Mucosa of descending colon (tissue), 3 donors: ENCODE measurements around the gene ABCA12. TPM values are rescaled to one million over a fixed set of nuclear protein-coding genes. Genes with fewer than 3 reads are reported as not detected.

Experiments
- ATAC-seq: fragments of 200-7000 bp; cut with Tn5 transposase; one replicate; pipeline ENCODE4 v1.9.1; 2020; ENCODE audit warnings: mild to moderate bottlenecking, moderate library complexity
- DNase-seq, 3 donors: peaks; one replicate each; pipeline ENCODE4 v3.0.0-alpha.2; 2020
- H3K36me3 ChIP-seq: fragments of 200-600 bp; one replicate; pipeline ENCODE4 v1.8.0; 2021; ENCODE audit warnings: low read depth, mild to moderate bottlenecking
- H3K4me1 ChIP-seq: fragments of 200-600 bp; one replicate; pipeline ENCODE4 v1.8.0; 2021; ENCODE audit warnings: low read depth, mild to moderate bottlenecking
- H3K4me3 ChIP-seq: fragments of 200-600 bp; one replicate; pipeline ENCODE4 v1.8.0; 2021; ENCODE audit warnings: mild to moderate bottlenecking
- H3K9me3 ChIP-seq: fragments of 200-600 bp; one replicate; pipeline ENCODE4 v1.8.0; 2021; ENCODE audit warnings: mild to moderate bottlenecking
- CTCF ChIP-seq: fragments of 200-600 bp; IDR thresholded peaks from one replicate; pipeline ENCODE4 v1.8.0; 2022; ENCODE audit warnings: antibody characterized with exemption, mild to moderate bottlenecking
- intact Hi-C, 2 donors: fragments of 100-400 bp; cut with DNase I in 1 of 2; cut with micrococcal nuclease in 1 of 2; formaldehyde crosslinking; loops; one replicate each; pipeline versions ENCODE4 v1.11.0 to v1.11.1; 2022; cut with DNase I, micrococcal nuclease
- total RNA-seq, 3 donors: library from RNA; stranded (reverse); fragmentation: NEBNext Ultra II Directional in 2 of 3; extraction: Animal tissue kit (Norgen Biotek cat#: 25700) in 2 of 3; gene quantifications; one replicate each; pipeline versions ENCODE4 v1.2.1 to v1.2.4, GENCODE V29; 2021 to 2023
- donor health status: DM: no; HTN: no; CAD: no; lungs with moderate emphysema.
- donor health status: DM: no; HTN: no; CAD: no.
- donor health status: DM: no; HTN: yes; CAD: no.

The ABCA12 gene
- total RNA-seq, 3 donors from 2014 or later: 0.05 to 1.1 TPM; not detected in 1

DNA sequence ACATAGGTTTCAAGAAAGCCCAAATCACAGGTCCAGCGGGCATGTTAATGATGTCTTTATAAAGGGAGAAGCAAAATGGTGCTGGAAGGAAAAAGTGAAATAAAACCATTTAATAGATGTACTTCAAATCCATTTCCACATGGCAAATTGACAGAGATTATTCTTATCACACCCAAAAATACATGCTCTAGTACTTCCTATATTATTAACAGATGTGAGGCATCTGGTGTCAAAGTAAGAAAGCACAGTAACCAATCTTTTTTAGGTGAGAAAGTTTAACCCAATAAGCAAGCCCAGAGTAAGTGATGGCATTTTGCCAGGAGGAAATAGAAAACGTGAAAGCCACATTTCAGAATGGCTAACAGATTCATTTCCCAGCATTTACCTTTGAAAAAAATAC, 128.0 kb downstream of the ABCA12 start:
- ATAC-seq: no peak

DNA sequence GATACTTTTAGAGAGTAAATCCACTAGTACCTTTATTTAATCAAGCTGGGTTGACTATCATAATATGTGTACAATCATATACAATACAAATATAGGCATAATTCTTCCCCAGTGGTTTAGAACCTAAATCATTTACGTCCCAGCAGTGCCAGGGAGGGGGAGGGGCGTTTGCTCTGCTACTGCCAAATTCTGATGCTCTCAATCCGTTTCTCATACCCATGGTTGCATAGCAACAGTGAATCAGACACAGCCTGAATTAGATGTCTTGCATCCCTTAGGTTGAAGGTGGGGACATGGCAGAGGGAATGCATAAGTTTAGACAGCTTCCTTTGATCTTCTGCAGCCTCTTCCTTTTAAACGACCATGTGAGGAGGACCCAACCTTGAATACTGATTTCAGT, 135.4 kb downstream of the ABCA12 start:
- TF ChIP-seq CTCF: no peak
- Histone ChIP-seq H3K36me3 (no peaks in the 10 kb centered on the region), H3K4me3 (no peak overlapping the region), H3K9me3 (no peaks in the 10 kb centered on the region), H3K4me1 (no peaks in the 10 kb centered on the region)
- intact Hi-C loops: no loop called here
- no peak for ATAC-seq
- no peak for DNase-seq

More for the DNA sequence above, 128.0 kb downstream of the ABCA12 start:
- Histone ChIP-seq H3K9me3 (no peaks in the 10 kb centered on the region), H3K4me3 (no peak overlapping the region), H3K36me3 (no peaks in the 10 kb centered on the region), H3K4me1 (no peaks in the 10 kb centered on the region)
- intact Hi-C loops: no loop called here
- TF ChIP-seq CTCF: no peak
- no peak for DNase-seq

DNA sequence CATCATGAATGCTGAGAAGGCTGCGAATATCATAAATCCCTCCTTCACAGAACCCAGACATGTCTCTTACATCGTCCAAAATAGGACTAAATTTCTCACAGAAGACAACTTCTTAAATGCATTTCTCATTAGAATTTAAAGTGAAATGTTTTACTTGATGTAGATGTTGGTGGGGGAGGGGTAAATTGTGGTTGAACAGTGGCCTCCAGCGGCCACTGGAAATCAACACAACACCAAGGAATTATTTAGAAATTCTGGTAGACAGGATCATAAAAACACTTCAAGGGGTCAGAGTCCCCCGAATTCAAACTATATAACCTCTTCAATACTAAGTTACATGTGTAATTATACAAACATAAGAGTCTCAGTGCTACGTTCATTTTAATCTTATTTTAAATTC, 135.9 kb downstream of the ABCA12 start:
- no peak for TF ChIP-seq CTCF
- DNase-seq (peak in 1 of 3 donors; percentile 15), ATAC-seq (no peak)
- intact Hi-C loops: no loop called here
- H3K4me3 ChIP-seq: no peak overlapping the region
- H3K4me1 ChIP-seq: no peaks in the 10 kb centered on the region
- H3K36me3 ChIP-seq: no peaks in the 10 kb centered on the region
- no peaks in the 10 kb centered on the region for H3K9me3 ChIP-seq

- intact Hi-C loops: no loop called here
- DNase-seq: no peak
- no peak for TF ChIP-seq CTCF
- Histone ChIP-seq H3K4me3 (no peak overlapping the region), H3K9me3 (no peaks in the 10 kb centered on the region), H3K4me1 (no peaks in the 10 kb centered on the region), H3K36me3 (no peaks in the 10 kb centered on the region)
- no peak for ATAC-seq
Measured at GRCh38 chr2:215000721-215001120, 137.7 kb downstream of the ABCA12 start.

DNA sequence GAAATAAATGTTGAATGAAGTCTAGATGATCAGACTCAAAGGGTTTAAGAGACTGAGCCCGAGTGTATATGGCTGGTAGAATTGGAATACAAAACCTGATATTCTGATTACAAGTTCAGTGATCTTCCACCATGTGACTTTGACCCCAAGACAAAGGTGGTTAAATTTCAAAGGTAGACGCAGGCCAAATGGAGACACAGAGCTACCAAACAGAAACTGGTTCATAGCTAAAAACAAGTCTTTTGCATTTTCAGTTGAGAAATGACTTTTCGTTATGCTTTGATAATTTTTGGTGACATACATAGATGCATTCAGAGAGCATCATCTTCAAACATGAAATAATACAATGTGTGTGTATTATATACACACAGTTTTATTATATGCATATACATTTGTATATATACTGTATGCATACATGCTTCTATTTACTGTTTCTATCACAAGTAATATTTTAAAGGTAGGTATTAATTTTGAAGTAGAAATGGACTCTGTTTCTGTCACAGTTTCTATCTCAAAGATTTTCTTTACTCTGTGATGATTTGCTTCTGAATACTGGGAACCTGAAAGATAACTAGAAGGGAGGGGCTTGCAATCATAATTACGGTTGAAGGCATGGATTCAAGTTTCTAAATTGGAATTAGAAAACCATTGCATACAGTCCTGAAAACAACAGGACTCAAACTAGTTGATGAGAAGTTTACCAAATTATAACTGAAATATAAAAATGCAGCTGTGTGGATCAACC, 142.3 kb downstream of the ABCA12 start:
- no peaks in the 10 kb centered on the region for H3K36me3 ChIP-seq
- no peak for TF ChIP-seq CTCF
- H3K4me3 ChIP-seq: no peak overlapping the region
- ATAC-seq (no peak), DNase-seq (no peak)
- intact Hi-C loops: no loop called here
- no peaks in the 10 kb centered on the region for H3K4me1 ChIP-seq
- no peaks in the 10 kb centered on the region for H3K9me3 ChIP-seq
